IMR-90 (cell line): ENCODE measurements around the gene SIT1. TPM values are rescaled to one million over a fixed set of nuclear protein-coding genes. Genes with fewer than 3 reads are reported as not detected.
"Not testable (repeated sequence)": the region's sequence is repeated elsewhere in the genome, so short reads cannot be mapped to it uniquely, and the experiment has no call there.

ENCODE experiments used
- ATAC-seq: fragments of 200-7000 bp; cut with Tn5 transposase; 2 replicates; pipeline ENCODE4 v1.9.1; 2020; ENCODE audit warnings: low read depth, mild to moderate bottlenecking, moderate library complexity
- BruUV-seq: library from RNA; stranded (reverse); fragments of 400-500 nt; replicated peaks from 2 replicates; lab custom pipeline; 2021; lab: Mats Ljungman, UMichigan
- CTCF ChIA-PET: fragments of 300-600 bp; formaldehyde crosslinking; extraction: SDS; loops from one replicate; lab custom pipeline; 2021; ENCODE audit warnings: antibody characterized with exemption; lab: Yijun Ruan, JAX
- POLR2A ChIA-PET: fragments of 300-600 bp; sonication (Branson Sonifier 250); formaldehyde crosslinking; loops from one replicate; lab custom pipeline; 2022; ENCODE audit warnings: antibody characterized with exemption; ENCODE audit not compliant: unreplicated experiment; lab: Charles Lee
- DNase-seq: peaks from one replicate; pipeline ENCODE4 v3.0.0; 2013
- H2AFZ ChIP-seq: replicated peaks from 2 replicates; pipeline ENCODE3; 2013; ENCODE audit warnings: low read length, mild to moderate bottlenecking; ENCODE audit not compliant: poor library complexity
- H2AK5ac ChIP-seq: 2 replicates; pipeline ENCODE4 v1.6.1; 2013; ENCODE audit warnings: low read depth, low read length, inconsistent platforms
- H2AK9ac ChIP-seq: replicated peaks from 2 replicates; pipeline ENCODE3; 2013; ENCODE audit warnings: mild to moderate bottlenecking, low read depth, low read length, moderate library complexity; ENCODE audit not compliant: poor library complexity
- H2BK120ac ChIP-seq: 2 replicates; pipeline ENCODE4 v1.6.1; 2013; ENCODE audit warnings: low read depth, low read length, inconsistent platforms
- H2BK15ac ChIP-seq: 3 replicates; pipeline ENCODE4 v1.6.1; 2013; ENCODE audit warnings: low read depth, low read length, inconsistent platforms
- H2BK20ac ChIP-seq: 2 replicates; pipeline ENCODE4 v1.6.1; 2013; ENCODE audit warnings: low read depth, mild to moderate bottlenecking, inconsistent platforms, low read length, moderate library complexity
- H2BK5ac ChIP-seq: 2 replicates; pipeline ENCODE4 v1.6.1; 2013; ENCODE audit warnings: mild to moderate bottlenecking, low read depth, low read length, inconsistent platforms; ENCODE audit not compliant: poor library complexity, severe bottlenecking
- H3K14ac ChIP-seq: replicated peaks from 2 replicates; pipeline ENCODE4 v1.6.1; 2013; ENCODE audit warnings: low read depth, low read length, inconsistent platforms
- H3K18ac ChIP-seq: 2 replicates; pipeline ENCODE4 v1.6.1; 2013; ENCODE audit warnings: low read depth, low read length, control low read depth
- H3K23ac ChIP-seq: 2 replicates; pipeline ENCODE4 v1.6.1; 2013; ENCODE audit warnings: low read depth, low read length, inconsistent platforms
- H3K27ac ChIP-seq: 2 replicates; pipeline ENCODE4 v1.5.1; 2013; ENCODE audit warnings: mild to moderate bottlenecking, control low read depth, low read length; ENCODE audit not compliant: insufficient read depth
- H3K27me3 ChIP-seq: 2 replicates; pipeline ENCODE4 v1.6.1; 2013; ENCODE audit warnings: low read length; ENCODE audit not compliant: control insufficient read depth, insufficient read depth
- H3K36me3 ChIP-seq: 2 replicates; pipeline ENCODE4 v1.6.1; 2013; ENCODE audit warnings: low read length, mixed read lengths; ENCODE audit not compliant: control insufficient read depth, insufficient read depth
- H3K4ac ChIP-seq: 2 replicates; pipeline ENCODE4 v1.6.1; 2013; ENCODE audit warnings: low read depth, low read length, inconsistent platforms
- H3K4me1 ChIP-seq: 2 replicates; pipeline ENCODE4 v1.6.1; 2013; ENCODE audit warnings: low read length, mixed read lengths; ENCODE audit not compliant: control insufficient read depth, insufficient read depth
- H3K4me2 ChIP-seq: 2 replicates; pipeline ENCODE4 v1.6.1; 2013; ENCODE audit warnings: low read depth, mild to moderate bottlenecking, control low read depth, low read length, moderate library complexity
- H3K4me3 ChIP-seq: 2 replicates; pipeline ENCODE4 v1.5.1; 2013; ENCODE audit warnings: low read depth, mild to moderate bottlenecking, control low read depth, low read length, moderate library complexity; ENCODE audit not compliant: insufficient read depth
- H3K56ac ChIP-seq: 2 replicates; pipeline ENCODE4 v1.6.1; 2013; ENCODE audit warnings: low read length, inconsistent platforms; ENCODE audit not compliant: insufficient read depth; ENCODE audit errors: extremely low read depth
- H3K79me1 ChIP-seq, 2 experiments: 2 replicates each; pipeline ENCODE4 v1.6.1; 2013; ENCODE audit warnings: low read length in 2 of 2, inconsistent platforms in 1 of 2, low read depth in 1 of 2
- H3K9ac ChIP-seq: 2 replicates; pipeline ENCODE4 v1.6.1; 2013; ENCODE audit warnings: low read depth, low read length, control low read depth
- H3K9me1 ChIP-seq: 2 replicates; pipeline ENCODE4 v1.6.1; 2013; ENCODE audit warnings: low read length, inconsistent platforms; ENCODE audit not compliant: insufficient read depth
- H3K9me3 ChIP-seq: 2 replicates; pipeline ENCODE4 v1.6.1; 2013; ENCODE audit warnings: low read length; ENCODE audit not compliant: control insufficient read depth, insufficient read depth
- H4K20me1 ChIP-seq: 2 replicates; pipeline ENCODE4 v1.6.1; 2013; ENCODE audit warnings: low read length, inconsistent platforms; ENCODE audit not compliant: insufficient read depth
- H4K5ac ChIP-seq: 2 replicates; pipeline ENCODE4 v1.6.1; 2013; ENCODE audit warnings: mild to moderate bottlenecking, low read depth, low read length, control low read depth
- H4K8ac ChIP-seq, 2 experiments: 2 replicates each; pipeline ENCODE4 v1.6.1; 2013; ENCODE audit warnings: low read depth in 2 of 2, low read length in 2 of 2, control low read depth in 1 of 2, inconsistent platforms in 1 of 2
- H4K91ac ChIP-seq: 2 replicates; pipeline ENCODE4 v1.6.1; 2013; ENCODE audit warnings: low read depth, low read length, inconsistent platforms; ENCODE audit not compliant: insufficient read depth
- WGBS, 2 experiments: methylation state at CpG; one replicate each; pipeline versions ENCODE4 v1.1.5 to v1.1.7; 2013; ENCODE audit warnings: missing lambda C conversion rate in 2 of 2; ENCODE audit not compliant: insufficient read length in 1 of 2; ENCODE audit errors: extremely low coverage in 2 of 2; 5-methylcytosine and 5-hydroxymethylcytosine counted together
- dilution Hi-C: fragments of 300-500 bp; cut with HindIII; formaldehyde crosslinking; loops from one replicate; pipeline ENCODE4 v1.14.3; 2018; ENCODE audit warnings: low sequenced_read_pairs; ENCODE audit not compliant: unreplicated experiment
- in situ Hi-C: fragments of 300-500 bp; cut with MboI; formaldehyde crosslinking; loops from 3 replicates; pipeline ENCODE4 v1.14.3; 2019; ENCODE audit warnings: low sequenced_read_pairs, inconsistent platforms, mixed read lengths
- intact Hi-C: fragments of 100-400 bp; cut with micrococcal nuclease; formaldehyde crosslinking; loops from 2 replicates; pipeline ENCODE4 v1.10.0; 2022
- polyA plus RNA-seq, 3 experiments: library from polyadenylated mRNA; depleted of rRNA; stranded (reverse); fragments of >200 nt; gene quantifications; 2 replicates each; pipeline ENCODE4 v1.2.3, GENCODE V29; 2012; ENCODE audit warnings: low replicate concordance in 1 of 3
- total RNA-seq: library from RNA; depleted of rRNA; stranded (reverse); fragments of >200 nt; gene quantifications from 2 replicates; pipeline ENCODE4 v1.2.3, GENCODE V29; 2012

SIT1 gene
- total and polyA plus RNA-seq, 2 of the 4 experiments (the other 2 are of a cell fraction) = not detected

GRCh38 chr9:35637427-35637955 lies 13.2 kb downstream of the SIT1 start:
- DNase-seq, CTCF ChIA-PET: not testable (repeated sequence)

GRCh38 chr9:35636877-35637246 lies 13.9 kb downstream of the SIT1 start:
- H3K36me3 ChIP-seq, intact Hi-C loops, H2BK15ac ChIP-seq, H3K23ac ChIP-seq, H3K27me3 ChIP-seq, H3K9me3 ChIP-seq, H3K14ac ChIP-seq, H2BK20ac ChIP-seq, H3K18ac ChIP-seq, in situ Hi-C loops, H4K8ac ChIP-seq, H3K4ac ChIP-seq, H3K4me2 ChIP-seq, H2BK5ac ChIP-seq, H3K9ac ChIP-seq, BruUV-seq, H4K91ac ChIP-seq, H3K4me1 ChIP-seq, H2AK5ac ChIP-seq, DNase-seq, POLR2A ChIA-PET, H4K20me1 ChIP-seq, H2AK9ac ChIP-seq, H3K27ac ChIP-seq, ATAC-seq, H3K9me1 ChIP-seq, H2AFZ ChIP-seq, H3K4me3 ChIP-seq, dilution Hi-C loops, H4K5ac ChIP-seq, CTCF ChIA-PET, H3K79me1 ChIP-seq, H2BK120ac ChIP-seq, H3K56ac ChIP-seq: not testable (repeated sequence)
- WGBS, 2 experiments = no CpG with 5 or more reads among the region's 6 CpGs

More at GRCh38 chr9:35637427-35637955, 13.2 kb downstream of the SIT1 start:
- H2BK5ac ChIP-seq, BruUV-seq, H3K4ac ChIP-seq, H3K4me3 ChIP-seq, in situ Hi-C loops, H3K18ac ChIP-seq, H2BK120ac ChIP-seq, H4K8ac ChIP-seq, dilution Hi-C loops, H3K56ac ChIP-seq, H3K4me2 ChIP-seq, H3K27ac ChIP-seq, H3K9me3 ChIP-seq, POLR2A ChIA-PET, H4K20me1 ChIP-seq, ATAC-seq, H4K5ac ChIP-seq, H2AK9ac ChIP-seq, H2AFZ ChIP-seq, H2AK5ac ChIP-seq, intact Hi-C loops, H4K91ac ChIP-seq, H3K79me1 ChIP-seq, H3K27me3 ChIP-seq, H2BK20ac ChIP-seq, H3K14ac ChIP-seq, H3K9ac ChIP-seq, H2BK15ac ChIP-seq, H3K9me1 ChIP-seq, H3K36me3 ChIP-seq, H3K23ac ChIP-seq, H3K4me1 ChIP-seq: not testable (repeated sequence)
- WGBS, 2 experiments = 76% methylated on average over 5 of the region's 9 CpGs; no CpG with 5 or more reads in 1 of the 2 experiments
